ENCODE data around the gene ZC3H4. TPM values are rescaled to one million over a fixed set of nuclear protein-coding genes. Genes with fewer than 3 reads are reported as not detected.

Gene ZC3H4
- total RNA-seq, 1 donor = 20.4 TPM

DNA sequence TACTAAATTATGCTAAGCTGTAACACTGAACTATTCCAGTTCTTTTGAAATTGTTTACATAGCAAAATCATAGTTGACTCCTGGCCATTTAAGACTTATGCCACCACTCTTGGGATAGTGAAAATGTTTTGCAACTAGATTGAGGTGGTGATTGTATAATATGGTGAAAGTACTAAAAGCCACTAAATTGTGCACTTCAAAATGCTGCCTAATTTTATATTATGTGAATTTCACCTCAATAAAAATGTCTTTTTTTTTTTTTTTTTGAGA lies 12.0 kb upstream of the ZC3H4 start:
- H3K4me3 ChIP-seq (ENCODE audit: low read depth, low read length) = no peak overlapping the region
- TF ChIP-seq, protein P1, sequence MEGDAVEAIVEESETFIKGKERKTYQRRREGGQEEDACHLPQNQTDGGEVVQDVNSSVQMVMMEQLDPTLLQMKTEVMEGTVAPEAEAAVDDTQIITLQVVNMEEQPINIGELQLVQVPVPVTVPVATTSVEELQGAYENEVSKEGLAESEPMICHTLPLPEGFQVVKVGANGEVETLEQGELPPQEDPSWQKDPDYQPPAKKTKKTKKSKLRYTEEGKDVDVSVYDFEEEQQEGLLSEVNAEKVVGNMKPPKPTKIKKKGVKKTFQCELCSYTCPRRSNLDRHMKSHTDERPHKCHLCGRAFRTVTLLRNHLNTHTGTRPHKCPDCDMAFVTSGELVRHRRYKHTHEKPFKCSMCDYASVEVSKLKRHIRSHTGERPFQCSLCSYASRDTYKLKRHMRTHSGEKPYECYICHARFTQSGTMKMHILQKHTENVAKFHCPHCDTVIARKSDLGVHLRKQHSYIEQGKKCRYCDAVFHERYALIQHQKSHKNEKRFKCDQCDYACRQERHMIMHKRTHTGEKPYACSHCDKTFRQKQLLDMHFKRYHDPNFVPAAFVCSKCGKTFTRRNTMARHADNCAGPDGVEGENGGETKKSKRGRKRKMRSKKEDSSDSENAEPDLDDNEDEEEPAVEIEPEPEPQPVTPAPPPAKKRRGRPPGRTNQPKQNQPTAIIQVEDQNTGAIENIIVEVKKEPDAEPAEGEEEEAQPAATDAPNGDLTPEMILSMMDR (IDR thresholded peaks at IDR 0.05; ENCODE audit: insufficient read depth, low read length) = no peak
- DNase-seq (ENCODE audit: low read depth) = no peak

DNA sequence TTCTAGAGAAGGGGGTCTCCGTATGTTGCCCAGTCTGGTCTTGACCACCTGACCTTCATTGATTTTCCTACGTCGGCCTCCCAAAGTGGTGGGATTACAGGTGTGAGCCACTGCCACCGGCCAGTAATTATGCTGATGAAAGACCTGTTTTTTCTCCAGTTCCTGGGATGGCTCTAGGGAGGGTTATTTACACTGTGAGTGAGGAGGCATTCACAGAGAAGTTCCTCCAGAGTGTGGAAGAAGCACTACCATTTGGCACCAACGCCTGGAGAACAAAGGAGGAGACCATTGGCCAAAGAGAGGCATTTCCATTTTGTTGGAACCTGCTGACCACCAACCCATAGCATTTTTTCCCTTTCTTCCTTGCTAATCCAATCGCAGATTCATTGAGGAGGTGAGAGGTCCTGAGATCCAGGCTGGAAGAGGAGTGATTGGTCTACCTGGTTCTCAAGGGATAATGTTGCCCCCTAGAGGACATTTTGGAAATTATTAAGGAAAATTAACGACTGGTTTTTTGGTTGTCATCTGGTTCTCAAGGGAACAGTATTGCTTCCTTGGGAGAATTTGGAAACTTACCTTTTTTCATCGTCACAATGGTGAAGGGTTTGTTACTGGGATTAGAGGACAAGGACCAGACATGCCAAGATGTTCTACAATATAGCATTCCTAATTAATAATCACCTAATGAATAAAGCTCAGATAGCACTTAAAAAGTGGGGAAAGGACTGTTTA lies 11.5 kb upstream of the ZC3H4 start:
- TF ChIP-seq, protein P1 (IDR thresholded peaks at IDR 0.05; ENCODE audit: insufficient read depth, low read length) = peak; percentile 58
- peak; percentile 88 for DNase-seq (ENCODE audit: low read depth)
- no peak overlapping the region for H3K4me3 ChIP-seq (ENCODE audit: low read depth, low read length)

DNA sequence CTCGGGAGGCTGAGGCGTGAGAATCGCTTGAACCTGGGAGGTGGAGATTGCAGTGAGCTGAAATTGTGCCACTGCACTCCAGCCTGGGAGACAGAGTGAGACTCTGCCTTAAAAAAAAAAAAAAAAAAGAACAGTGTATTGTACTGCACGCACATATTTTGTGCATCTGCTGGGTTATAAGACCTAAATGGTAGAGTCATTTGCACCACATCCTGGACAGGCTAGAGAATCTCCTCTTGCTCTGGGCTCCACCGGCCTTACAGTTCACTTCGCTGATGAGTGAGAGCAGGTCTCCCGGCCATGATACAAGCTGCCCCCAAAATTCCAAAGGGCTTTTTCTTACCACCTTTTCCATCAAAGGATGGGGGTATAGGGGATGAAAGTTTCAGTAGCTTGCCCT lies 9.8 kb upstream of the ZC3H4 start:
- no peak overlapping the region for H3K4me3 ChIP-seq (ENCODE audit: low read depth, low read length)
- TF ChIP-seq, protein P1 (IDR thresholded peaks at IDR 0.05; ENCODE audit: insufficient read depth, low read length) = no peak
- no peak for DNase-seq (ENCODE audit: low read depth)

DNA sequence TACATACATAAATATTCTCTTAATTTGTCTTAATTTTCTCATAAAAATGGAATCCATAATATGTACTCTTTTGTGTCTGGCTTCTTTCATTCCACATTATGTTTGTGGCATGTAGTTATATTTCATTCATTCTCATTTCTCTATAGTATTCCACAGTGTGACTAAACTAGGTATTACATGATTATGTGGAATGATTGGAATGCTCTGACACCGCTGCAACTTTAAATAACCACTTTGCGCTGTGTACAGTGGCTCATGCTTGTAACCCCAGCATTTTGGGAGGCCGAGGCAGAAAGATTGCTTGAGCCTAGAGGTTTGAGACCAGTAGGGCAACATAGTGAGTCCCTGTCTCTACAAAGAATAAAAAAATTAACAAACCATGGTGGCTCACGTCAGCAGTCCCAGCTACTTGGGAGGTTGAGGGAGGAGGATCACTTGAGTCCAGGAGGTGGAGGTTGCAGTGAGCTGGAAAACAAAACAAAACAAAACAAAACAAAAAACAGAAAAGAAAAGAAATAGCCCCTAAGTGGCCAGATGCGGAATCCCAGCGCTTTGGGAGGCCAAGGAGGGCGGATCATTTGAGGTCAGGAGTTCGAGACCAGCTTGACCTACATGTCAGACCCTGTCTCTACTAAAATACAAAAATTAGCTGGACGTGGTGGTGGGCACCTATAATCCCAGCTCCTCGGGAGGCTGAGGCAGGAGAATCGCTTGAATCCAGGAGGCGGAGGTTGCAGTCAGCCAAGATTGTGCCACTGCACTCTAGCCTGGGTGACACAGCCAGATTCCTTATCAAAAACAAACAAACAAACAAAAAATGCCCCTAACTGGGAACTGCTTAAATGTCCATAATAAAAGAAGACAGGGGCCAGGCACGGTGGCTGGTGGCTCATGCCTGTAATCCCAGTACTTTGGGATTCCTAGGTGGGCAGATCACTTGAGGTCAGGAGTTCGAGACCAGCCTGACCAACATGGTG lies 9.1 kb upstream of the ZC3H4 start:
- TF ChIP-seq, protein P1 (IDR thresholded peaks at IDR 0.05; ENCODE audit: insufficient read depth, low read length) = no peak
- H3K4me3 ChIP-seq (ENCODE audit: low read depth, low read length) = no peak overlapping the region
- peak; percentile 81 for DNase-seq (ENCODE audit: low read depth)

DNA sequence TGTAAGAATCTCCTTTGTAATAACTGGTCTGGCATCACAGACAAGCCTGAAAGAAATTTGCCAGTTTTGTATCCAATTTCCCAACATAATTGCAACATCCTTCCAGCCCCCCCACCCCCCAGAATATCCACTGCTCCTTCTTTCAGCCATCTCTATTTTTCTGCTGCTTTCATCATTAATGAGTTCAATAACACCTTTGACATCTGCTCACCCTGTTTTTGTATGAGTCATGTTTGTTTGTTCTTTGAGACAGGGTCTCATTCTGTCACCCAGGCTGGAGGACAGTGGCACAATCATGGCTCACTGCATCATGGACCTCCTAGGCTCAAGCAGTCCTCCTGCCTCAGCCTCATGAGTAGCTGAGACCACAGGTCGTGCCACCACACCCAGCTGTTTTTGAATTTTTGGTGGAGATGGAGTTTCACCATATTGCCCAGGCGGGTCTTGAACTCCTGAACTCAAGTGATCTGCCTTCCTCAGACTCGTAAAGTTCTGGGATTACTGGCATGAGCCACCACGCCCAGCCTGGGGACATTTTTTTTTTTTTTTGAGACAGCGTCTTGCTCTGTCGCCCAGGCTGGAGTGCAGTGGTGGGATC lies 7.0 kb upstream of the ZC3H4 start:
- DNase-seq (ENCODE audit: low read depth) = no peak
- TF ChIP-seq, protein P1 (IDR thresholded peaks at IDR 0.05; ENCODE audit: insufficient read depth, low read length) = no peak
- no peak overlapping the region for H3K4me3 ChIP-seq (ENCODE audit: low read depth, low read length)

DNA sequence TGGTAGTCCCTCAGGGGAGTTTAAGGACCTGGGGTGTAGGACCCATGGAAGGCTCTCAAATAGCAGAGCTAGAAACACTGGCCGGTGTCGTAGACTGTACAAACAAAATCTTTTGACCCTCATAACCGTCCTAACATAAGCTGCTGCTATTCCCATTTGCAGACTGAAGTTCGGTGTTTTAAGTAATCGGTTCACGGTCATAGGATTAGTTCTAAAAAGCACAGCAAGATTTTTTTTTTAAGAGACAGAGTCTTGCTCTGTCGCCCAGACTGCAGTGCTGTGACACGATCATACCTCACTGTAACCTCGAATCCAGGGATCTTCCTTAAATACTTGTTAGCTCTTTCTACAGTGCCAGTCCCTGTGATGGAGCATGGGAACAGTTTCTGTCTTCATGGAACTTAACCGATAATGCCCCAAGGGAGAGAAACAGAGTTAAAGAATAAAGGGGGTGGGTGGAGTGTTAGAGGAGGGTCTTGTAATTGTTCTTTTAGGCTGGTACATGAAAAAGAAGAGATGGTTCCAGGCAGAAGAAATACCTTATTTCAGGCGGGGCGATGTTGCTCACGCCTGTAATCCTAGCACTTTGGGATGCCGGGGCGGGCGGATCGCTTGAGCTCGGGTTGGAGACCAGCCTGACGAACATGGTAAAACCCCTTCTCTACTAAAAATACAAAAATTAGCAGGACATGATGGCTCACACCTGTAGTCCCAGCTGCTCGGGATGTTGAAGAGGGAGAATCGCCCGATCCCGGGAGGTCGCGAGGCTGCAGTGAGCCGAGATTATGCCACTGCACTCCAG lies 475 bp upstream of the ZC3H4 start:
- DNase-seq (ENCODE audit: low read depth) = no peak
- TF ChIP-seq, protein P1 (IDR thresholded peaks at IDR 0.05; ENCODE audit: insufficient read depth, low read length) = no peak
- peak overlapping the region; percentile 88 for H3K4me3 ChIP-seq (ENCODE audit: low read depth, low read length)

All from fibroblast of the aortic adventitia (primary cell).